ENCODE data around the gene BAG5. TPM values are rescaled to one million over a fixed set of nuclear protein-coding genes. Genes with fewer than 3 reads are reported as not detected.

BAG5 gene
- total and polyA plus RNA-seq, 2 experiments from 2014 or later: 17.4 to 17.6 TPM

DNA sequence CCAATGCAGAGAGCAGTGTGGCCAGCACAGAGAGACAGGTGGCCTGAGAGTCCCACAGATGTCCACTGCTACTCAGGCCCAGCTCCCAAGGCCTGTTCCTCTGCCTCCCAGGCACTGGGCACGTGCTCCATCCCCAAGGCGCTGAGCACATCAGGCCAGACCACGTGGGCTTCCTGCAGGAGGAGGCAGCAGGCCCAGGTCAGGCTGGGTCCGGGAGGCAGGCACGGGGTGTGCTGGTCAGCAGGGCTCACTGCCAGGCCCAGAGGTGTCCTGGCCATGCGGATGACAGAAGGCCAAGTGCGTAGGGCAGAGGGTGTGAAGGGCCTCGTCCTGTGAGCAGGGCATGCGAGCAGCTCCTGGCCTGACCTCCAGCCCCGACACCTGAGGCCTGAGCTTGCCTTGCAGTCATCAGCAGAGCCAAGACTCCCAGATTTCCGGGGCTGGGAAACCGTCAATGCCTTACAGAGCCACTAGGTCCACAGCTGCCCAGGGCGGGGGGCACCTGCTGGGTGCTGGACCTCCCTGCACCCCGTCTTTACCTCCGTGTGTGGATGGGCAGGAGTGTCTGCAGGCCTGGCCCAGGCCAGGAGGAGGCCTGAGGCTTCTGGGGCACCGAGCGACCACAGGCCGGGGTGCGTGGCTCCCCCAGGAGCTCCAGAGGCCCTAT is 18.6 kb downstream of the BAG5 start:
- no peaks in the 10 kb centered on the region for H3K27me3 ChIP-seq
- peaks cover 6% of the 10 kb centered on the region for H3K4me1 ChIP-seq (ENCODE audit: low read depth)
- TF ChIP-seq CTCF (IDR thresholded peaks at IDR 0.05; ENCODE audit: low read depth, low read length): no peak
- H3K4me3 ChIP-seq: no peak overlapping the region
- H3K9me3 ChIP-seq (ENCODE audit: low read depth): no peaks in the 10 kb centered on the region
- no peak for DNase-seq (ENCODE audit: low read depth in 1 of 2, low spot score in 1 of 2)
- H3K36me3 ChIP-seq: no peaks in the 10 kb centered on the region
- H3K27ac ChIP-seq: no peak overlapping the region

DNA sequence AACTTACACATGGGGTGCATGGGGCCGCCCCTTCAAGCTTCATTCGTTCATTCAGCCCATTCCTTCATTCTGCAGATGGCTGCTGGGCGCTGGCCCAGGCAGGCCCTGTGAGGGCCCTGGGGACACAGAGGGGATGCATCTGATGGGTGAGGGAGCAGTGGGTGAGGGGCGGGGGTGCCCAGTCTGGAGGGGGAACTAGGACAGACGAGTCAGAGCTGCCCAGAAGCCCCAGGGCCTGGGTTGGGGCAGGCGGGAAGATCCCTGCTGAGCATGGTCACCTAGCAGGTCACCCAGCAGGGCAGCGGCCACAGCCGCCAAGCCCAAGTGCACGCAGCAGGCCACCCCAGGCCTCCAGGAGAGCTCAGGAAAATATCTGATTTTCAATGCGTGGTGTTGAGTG is 19.3 kb downstream of the BAG5 start:
- Histone ChIP-seq H3K27me3 (no peaks in the 10 kb centered on the region), H3K36me3 (no peaks in the 10 kb centered on the region), H3K9me3 (ENCODE audit: low read depth) (no peaks in the 10 kb centered on the region), H3K27ac (no peak overlapping the region), H3K4me3 (no peak overlapping the region), H3K4me1 (ENCODE audit: low read depth) (peaks cover 6% of the 10 kb centered on the region)
- TF ChIP-seq CTCF (IDR thresholded peaks at IDR 0.05; ENCODE audit: low read depth, low read length): no peak
- no peak for DNase-seq (ENCODE audit: low read depth in 1 of 2, low spot score in 1 of 2)

GRCh38 chr14:103542605-103543088 is 19.8 kb downstream of the BAG5 start:
- no peak overlapping the region for H3K4me3 ChIP-seq
- no peaks in the 10 kb centered on the region for H3K9me3 ChIP-seq (ENCODE audit: low read depth)
- no peak for DNase-seq (ENCODE audit: low read depth in 1 of 2, low spot score in 1 of 2)
- H3K27me3 ChIP-seq: no peaks in the 10 kb centered on the region
- TF ChIP-seq CTCF (IDR thresholded peaks at IDR 0.05; ENCODE audit: low read depth, low read length): no peak
- H3K27ac ChIP-seq: no peak overlapping the region
- H3K36me3 ChIP-seq: no peaks in the 10 kb centered on the region
- H3K4me1 ChIP-seq (ENCODE audit: low read depth): peaks cover 6% of the 10 kb centered on the region

DNA sequence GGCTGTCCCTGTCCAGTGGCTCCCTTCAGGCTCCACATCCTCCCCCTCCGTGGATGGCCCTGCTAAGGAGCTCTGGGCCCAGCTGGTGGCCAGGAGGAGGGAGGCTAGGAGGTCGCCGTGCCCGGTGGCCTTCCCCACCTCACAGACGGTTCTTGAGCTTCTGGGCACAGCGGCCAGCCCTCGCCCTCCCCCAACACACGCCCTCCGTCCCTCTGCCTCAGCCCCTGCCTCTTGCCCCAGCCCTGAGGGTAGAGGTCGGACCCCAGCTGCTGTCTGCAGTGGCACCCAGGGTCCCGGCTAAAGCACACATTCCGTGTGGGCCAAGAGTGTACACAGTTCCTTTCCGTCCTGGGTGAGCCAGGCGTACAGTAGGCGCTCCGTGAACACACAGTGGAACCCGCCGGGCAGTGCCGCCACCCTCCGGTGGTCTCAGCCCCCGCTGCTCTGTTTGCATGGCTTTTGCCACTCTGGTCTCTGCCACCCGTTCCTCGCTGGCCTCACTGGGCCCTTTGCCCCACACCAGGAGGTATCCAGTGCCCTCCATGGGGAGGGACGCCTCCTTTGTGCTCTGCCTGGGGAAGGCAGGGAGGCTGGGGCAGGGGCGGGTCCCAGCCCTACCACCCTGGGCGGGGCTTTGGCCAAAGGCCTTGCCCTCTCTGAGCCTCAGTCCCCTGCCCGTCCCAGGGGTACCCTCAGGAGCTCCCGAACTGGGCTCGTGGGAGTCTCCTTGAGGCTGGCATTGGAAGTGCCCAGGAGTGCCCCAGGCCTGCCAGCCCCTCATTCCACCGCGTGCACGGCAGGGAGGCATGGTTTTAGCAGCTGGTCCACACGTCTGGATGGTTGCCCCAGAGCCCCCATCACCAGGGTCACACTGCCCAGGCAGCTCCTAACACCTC is 20.5 kb downstream of the BAG5 start:
- Histone ChIP-seq H3K4me3 (no peak overlapping the region), H3K9me3 (ENCODE audit: low read depth) (no peaks in the 10 kb centered on the region), H3K36me3 (no peaks in the 10 kb centered on the region), H3K4me1 (ENCODE audit: low read depth) (peaks cover 6% of the 10 kb centered on the region), H3K27me3 (no peaks in the 10 kb centered on the region), H3K27ac (no peak overlapping the region)
- no peak for TF ChIP-seq CTCF (IDR thresholded peaks at IDR 0.05; ENCODE audit: low read depth, low read length)
- DNase-seq (ENCODE audit: low read depth in 1 of 2, low spot score in 1 of 2): no peak

DNA sequence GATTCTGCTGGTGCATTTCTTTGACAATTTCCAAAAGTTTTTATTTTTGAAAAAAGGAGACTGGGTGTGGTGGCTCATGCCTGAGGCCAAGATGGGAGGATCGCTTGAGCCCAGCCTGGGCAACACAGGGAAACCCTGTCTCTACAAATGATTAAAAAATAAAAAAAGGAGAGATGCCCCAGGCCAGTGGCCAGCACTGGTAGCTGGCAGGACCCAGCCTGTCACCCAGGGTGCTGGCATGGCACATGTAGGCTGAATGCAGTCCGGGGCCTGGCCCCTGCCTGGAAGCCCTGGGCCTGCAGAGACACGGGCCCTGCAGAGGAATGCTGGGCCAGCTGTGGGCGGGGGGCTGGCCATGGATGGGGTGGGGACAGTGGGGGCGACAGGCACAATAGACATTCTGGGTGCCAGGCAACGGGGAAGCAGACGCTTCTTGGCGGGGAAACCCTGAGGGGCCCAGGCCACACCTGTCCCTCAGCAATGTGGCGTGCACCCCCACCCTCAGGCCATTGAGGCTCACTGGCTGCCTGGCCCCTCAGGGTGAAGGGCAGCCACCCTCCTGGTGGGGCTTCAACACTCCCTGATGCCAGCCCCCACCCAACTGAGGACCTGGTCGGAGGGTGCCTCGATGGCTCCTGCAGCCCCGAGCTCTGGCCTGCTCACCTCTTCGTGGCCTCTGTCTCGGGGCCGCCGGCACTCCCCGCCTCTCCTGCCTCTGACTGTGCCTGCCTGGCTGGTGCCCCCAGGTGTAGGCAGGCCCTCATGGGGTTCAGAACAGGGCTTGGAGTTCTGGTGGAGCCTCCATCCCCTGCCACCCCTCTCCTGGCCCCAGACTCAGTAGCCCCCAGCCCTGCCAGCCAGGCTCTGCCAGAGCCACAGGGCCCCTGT is 21.4 kb downstream of the BAG5 start:
- no peak for TF ChIP-seq CTCF (IDR thresholded peaks at IDR 0.05; ENCODE audit: low read depth, low read length)
- DNase-seq (ENCODE audit: low read depth in 1 of 2, low spot score in 1 of 2): no peak

More for the DNA sequence above, 21.4 kb downstream of the BAG5 start:
- H3K4me1 ChIP-seq (ENCODE audit: low read depth): peaks cover 6% of the 10 kb centered on the region
- H3K27me3 ChIP-seq: no peaks in the 10 kb centered on the region
- no peak overlapping the region for H3K27ac ChIP-seq
- H3K9me3 ChIP-seq (ENCODE audit: low read depth): no peaks in the 10 kb centered on the region
- no peak overlapping the region for H3K4me3 ChIP-seq
- H3K36me3 ChIP-seq: no peaks in the 10 kb centered on the region
